Tibial nerve (tissue), 4 donors: ENCODE measurements around the gene MKNK1. TPM values are rescaled to one million over a fixed set of nuclear protein-coding genes. Genes with fewer than 3 reads are reported as not detected.

ENCODE experiments used
- DNase-seq, 2 donors: peaks; one replicate each; pipeline ENCODE4 v3.0.0-alpha.2; 2019; ENCODE audit warnings: low spot score in 2 of 2
- H3K27ac ChIP-seq, 4 donors: fragments of 200-600 bp; sonication (generic) in 3 of 4; one replicate each; pipeline ENCODE4 v1.5.1; 2017 to 2019; ENCODE audit warnings: mild to moderate bottlenecking in 1 of 4
- H3K27me3 ChIP-seq, 2 donors: fragments of 200-600 bp; sonication (generic) in 1 of 2; one replicate each; pipeline versions ENCODE4 v1.5.1 to v1.6.0; 2017 to 2019
- H3K36me3 ChIP-seq, 3 donors: fragments of 200-600 bp; sonication (generic); one replicate each; pipeline ENCODE4 v1.5.1; 2018 to 2019
- H3K4me1 ChIP-seq, 4 donors: fragments of 200-600 bp; sonication (generic) in 3 of 4; one replicate each; pipeline ENCODE4 v1.5.1; 2017 to 2019
- H3K4me3 ChIP-seq, 4 donors: fragments of 200-600 bp; sonication (generic) in 3 of 4; one replicate each; pipeline ENCODE4 v1.5.1; 2017 to 2019; ENCODE audit warnings: mild to moderate bottlenecking in 1 of 4, moderate library complexity in 1 of 4
- H3K9me3 ChIP-seq, 4 donors: fragments of 200-600 bp; sonication (generic) in 3 of 4; one replicate each; pipeline ENCODE4 v1.5.1; 2017 to 2019
- EP300 ChIP-seq, 2 donors: sonication (generic); formaldehyde crosslinking; IDR thresholded peaks; one replicate each; pipeline ENCODE4 v1.6.1; 2017; ENCODE audit warnings: antibody characterized with exemption in 2 of 2, mild to moderate bottlenecking in 1 of 2
- POLR2A ChIP-seq, 2 donors: fragments of 450-650 bp; IDR thresholded peaks; one replicate each; pipeline ENCODE4 v1.6.1; 2017; ENCODE audit warnings: antibody characterized with exemption in 2 of 2, mild to moderate bottlenecking in 2 of 2, moderate library complexity in 2 of 2
- WGBS, 2 donors: methylation state at CpG; one replicate each; pipeline ENCODE4 v1.1.5; 2018; 5-methylcytosine and 5-hydroxymethylcytosine counted together
- total RNA-seq, 4 donors: library from RNA; depleted of rRNA; stranded (reverse); fragments of >200 nt; gene quantifications; one replicate each; pipeline ENCODE4 v1.1.0, GENCODE V29; 2016
- TF ChIP-seq, protein P1 (sequence below), 5 experiments: fragments of 200-600 bp in 3 of 5; fragments of 450-650 bp in 2 of 5; sonication (generic) in 3 of 5; IDR thresholded peaks; one replicate each; pipeline ENCODE4 v1.5.1; 2016 to 2019; ENCODE audit warnings: antibody characterized with exemption in 5 of 5, mild to moderate bottlenecking in 3 of 5, moderate library complexity in 2 of 5

Gene MKNK1
- total RNA-seq, 4 donors from 2014 or later, result 52.4 to 75.0 (median 66.5) TPM

DNA sequence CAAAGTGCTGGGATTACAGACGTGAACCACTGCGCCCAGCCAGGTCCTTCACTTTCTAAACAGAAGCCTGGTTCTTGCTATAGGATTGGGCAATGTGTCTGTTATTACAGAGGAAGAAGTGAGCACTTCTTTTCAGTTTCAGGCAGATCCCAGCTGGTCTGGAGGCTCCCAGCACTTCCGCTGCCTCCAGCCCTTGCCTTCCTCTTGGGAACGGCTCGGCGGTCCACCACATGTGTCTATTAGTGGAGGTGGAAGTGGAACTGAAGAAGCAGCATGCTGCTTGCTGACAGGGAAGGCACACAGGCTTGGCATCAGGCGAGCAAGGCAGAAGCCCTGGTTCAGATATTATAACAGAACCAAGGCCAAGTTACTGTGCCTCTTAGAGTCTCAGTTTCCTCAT, 17.0 kb downstream of the MKNK1 start:
- no peak for DNase-seq
- Histone ChIP-seq H3K4me3 (no peak overlapping the region), H3K36me3 (peaks cover 0 to 85% (median 12%) of the 10 kb centered on the region in 3 donors), H3K27ac (no peak overlapping the region), H3K9me3 (no peaks in the 10 kb centered on the region), H3K27me3 (no peaks in the 10 kb centered on the region), H3K4me1 (peaks cover 0 to 5% (median 0%) of the 10 kb centered on the region in 4 donors)
- 64 to 80% methylated on average over 7 of the region's 7 CpGs for WGBS, 2 donors
- TF ChIP-seq POLR2A (IDR thresholded peaks at IDR 0.05) (no peak), EP300 (IDR thresholded peaks at IDR 0.05) (peak in 1 of 2 donors; percentile 67)
- TF ChIP-seq, protein P1, sequence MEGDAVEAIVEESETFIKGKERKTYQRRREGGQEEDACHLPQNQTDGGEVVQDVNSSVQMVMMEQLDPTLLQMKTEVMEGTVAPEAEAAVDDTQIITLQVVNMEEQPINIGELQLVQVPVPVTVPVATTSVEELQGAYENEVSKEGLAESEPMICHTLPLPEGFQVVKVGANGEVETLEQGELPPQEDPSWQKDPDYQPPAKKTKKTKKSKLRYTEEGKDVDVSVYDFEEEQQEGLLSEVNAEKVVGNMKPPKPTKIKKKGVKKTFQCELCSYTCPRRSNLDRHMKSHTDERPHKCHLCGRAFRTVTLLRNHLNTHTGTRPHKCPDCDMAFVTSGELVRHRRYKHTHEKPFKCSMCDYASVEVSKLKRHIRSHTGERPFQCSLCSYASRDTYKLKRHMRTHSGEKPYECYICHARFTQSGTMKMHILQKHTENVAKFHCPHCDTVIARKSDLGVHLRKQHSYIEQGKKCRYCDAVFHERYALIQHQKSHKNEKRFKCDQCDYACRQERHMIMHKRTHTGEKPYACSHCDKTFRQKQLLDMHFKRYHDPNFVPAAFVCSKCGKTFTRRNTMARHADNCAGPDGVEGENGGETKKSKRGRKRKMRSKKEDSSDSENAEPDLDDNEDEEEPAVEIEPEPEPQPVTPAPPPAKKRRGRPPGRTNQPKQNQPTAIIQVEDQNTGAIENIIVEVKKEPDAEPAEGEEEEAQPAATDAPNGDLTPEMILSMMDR (IDR thresholded peaks at IDR 0.05), result no peak

DNA sequence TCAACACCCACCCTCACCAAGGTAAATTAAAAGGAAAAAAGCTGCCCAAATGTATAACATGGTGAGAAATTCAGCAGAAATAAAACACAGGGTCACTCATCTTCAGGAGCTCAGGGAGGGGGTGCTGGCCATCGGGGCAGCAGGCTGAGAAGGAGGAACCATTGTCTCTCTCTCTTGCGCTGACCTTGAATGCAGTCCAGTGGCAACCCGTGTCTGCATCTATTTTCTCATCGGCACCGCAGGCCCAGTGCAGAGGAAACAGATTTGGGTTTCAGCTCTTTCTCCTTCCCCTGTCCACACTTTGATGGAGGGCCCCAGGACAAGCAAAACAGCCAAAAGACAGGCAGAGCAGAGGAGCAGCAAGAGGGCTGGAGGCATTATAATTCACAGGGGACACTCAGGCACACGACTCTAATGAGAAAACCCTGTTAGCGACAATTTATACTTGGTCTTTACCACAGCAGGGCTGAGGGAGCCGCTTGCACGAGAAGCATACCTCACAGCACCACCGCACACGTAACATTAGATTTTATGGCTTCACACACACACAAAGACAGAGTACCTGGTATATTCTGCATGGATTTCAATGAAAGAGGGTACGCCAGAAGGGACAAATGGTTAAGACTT, 18.6 kb downstream of the MKNK1 start:
- Histone ChIP-seq H3K4me3 (no peak overlapping the region), H3K9me3 (no peaks in the 10 kb centered on the region), H3K36me3 (peaks cover 0 to 84% (median 7%) of the 10 kb centered on the region in 3 donors), H3K4me1 (peaks cover 0 to 5% (median 0%) of the 10 kb centered on the region in 4 donors), H3K27me3 (no peaks in the 10 kb centered on the region), H3K27ac (no peak overlapping the region)
- TF ChIP-seq POLR2A (IDR thresholded peaks at IDR 0.05) (no peak), EP300 (IDR thresholded peaks at IDR 0.05) (no peak)
- TF ChIP-seq, protein P1 (IDR thresholded peaks at IDR 0.05), result no peak
- WGBS, 2 donors, result 76% methylated on average over 12 of the region's 12 CpGs
- DNase-seq, result no peak

DNA sequence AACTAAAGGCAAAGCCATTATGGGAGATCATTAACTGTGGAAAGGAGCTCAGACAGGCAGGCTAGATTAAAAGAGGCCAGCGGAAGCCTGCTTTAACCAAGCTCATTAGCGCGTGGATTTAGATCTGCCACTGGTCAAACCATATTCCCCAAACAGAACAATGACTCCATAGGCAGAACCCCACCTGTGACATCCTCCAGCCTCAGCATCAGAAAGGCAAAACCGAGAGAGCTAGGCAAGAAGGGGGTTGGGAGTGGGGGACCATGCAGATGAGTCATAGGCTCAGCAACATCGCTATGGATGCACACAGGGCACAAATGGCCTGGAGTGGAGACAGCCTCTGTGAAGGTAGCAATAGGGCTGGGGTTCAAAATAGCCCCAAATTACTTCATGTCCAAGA, 20.6 kb downstream of the MKNK1 start:
- no peak for TF ChIP-seq POLR2A (IDR thresholded peaks at IDR 0.05)
- no peak for TF ChIP-seq EP300 (IDR thresholded peaks at IDR 0.05)
- TF ChIP-seq, protein P1 (IDR thresholded peaks at IDR 0.05), result no peak
- H3K27me3 ChIP-seq, result no peaks in the 10 kb centered on the region
- no peak overlapping the region for H3K4me3 ChIP-seq
- 69 to 83% methylated on average over 5 of the region's 5 CpGs for WGBS, 2 donors
- no peak for DNase-seq
- peaks cover 0 to 5% (median 0%) of the 10 kb centered on the region in 4 donors for H3K4me1 ChIP-seq
- no peak overlapping the region for H3K27ac ChIP-seq
- H3K9me3 ChIP-seq, result no peaks in the 10 kb centered on the region
- H3K36me3 ChIP-seq, result peaks cover 0 to 84% (median 7%) of the 10 kb centered on the region in 3 donors

DNA sequence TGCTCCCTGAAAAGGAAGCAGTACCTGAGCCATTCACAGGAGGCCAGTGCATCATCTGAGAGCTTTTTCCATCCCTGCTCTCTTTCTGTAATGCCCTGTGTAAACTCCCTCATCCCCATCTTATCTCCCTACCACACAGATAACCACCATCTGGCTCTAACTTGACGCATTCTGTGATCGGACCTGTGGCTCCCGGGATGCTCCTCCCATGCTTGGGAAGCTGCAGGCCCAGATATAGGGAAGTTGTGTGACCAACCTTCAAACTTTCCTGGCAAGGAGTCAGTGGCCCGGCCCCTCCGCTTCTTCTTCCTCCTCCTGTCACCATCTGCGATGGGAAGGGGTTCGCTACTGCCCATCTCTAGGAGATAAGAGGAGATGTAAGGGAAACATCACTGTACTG, 21.1 kb downstream of the MKNK1 start:
- Histone ChIP-seq H3K27ac (no peak overlapping the region), H3K36me3 (peaks cover 0 to 89% (median 7%) of the 10 kb centered on the region in 3 donors), H3K4me3 (no peak overlapping the region), H3K27me3 (no peaks in the 10 kb centered on the region), H3K4me1 (peaks cover 0 to 5% (median 0%) of the 10 kb centered on the region in 4 donors), H3K9me3 (no peaks in the 10 kb centered on the region)
- TF ChIP-seq EP300 (IDR thresholded peaks at IDR 0.05) (no peak), POLR2A (IDR thresholded peaks at IDR 0.05) (no peak)
- TF ChIP-seq, protein P1 (IDR thresholded peaks at IDR 0.05), result no peak
- 67 to 79% methylated on average over 7 of the region's 7 CpGs for WGBS, 2 donors
- DNase-seq, result no peak

DNA sequence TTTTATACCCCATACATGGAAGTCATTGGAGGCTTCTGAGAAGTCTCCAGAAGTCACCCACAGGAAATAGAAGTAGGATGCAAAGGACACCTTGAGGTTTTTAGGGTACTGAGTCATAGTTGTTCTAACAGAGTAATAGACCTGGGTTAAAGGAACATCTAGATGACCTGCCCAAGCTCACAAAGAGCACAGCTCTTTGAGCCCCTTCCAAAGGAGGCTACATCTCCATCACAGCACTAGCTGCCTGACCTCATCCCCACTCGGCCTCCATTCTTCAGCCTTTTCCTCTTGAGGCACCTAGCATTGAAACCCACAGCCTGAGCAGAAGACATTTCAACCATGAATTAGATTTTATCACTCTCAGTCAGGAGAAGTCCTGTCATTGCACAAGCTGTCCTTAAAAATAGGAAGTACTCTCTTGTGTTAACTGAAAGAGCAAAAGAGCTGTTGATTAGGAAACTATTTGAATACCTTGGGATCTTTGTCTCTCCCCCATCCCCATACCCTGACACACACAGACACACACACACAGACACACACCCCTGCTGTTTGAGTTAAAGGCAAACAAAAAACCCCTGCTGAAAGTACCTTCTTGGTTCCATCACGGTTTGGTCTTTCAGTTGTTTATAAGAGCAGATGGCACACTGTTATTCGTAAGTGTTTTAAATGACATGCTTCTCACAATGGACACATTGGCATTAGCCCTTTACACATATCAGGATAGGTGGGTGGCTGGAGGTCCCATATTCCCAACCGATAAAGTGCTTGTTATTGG, 22.2 kb downstream of the MKNK1 start:
- no peak for DNase-seq
- H3K4me1 ChIP-seq, result peaks cover 0 to 5% (median 0%) of the 10 kb centered on the region in 4 donors
- no peak overlapping the region for H3K27ac ChIP-seq
- H3K27me3 ChIP-seq, result no peaks in the 10 kb centered on the region
- H3K4me3 ChIP-seq, result no peak overlapping the region
- H3K9me3 ChIP-seq, result no peaks in the 10 kb centered on the region
- TF ChIP-seq, protein P1 (IDR thresholded peaks at IDR 0.05), result no peak
- TF ChIP-seq EP300 (IDR thresholded peaks at IDR 0.05) (no peak), POLR2A (IDR thresholded peaks at IDR 0.05) (no peak)
- H3K36me3 ChIP-seq, result peaks cover 0 to 96% (median 12%) of the 10 kb centered on the region in 3 donors
- WGBS, 2 donors, result 73 to 81% methylated on average over 4 of the region's 4 CpGs
